IMR-90 (cell line): ENCODE data around the gene GABRA4. TPM values are rescaled to one million over a fixed set of nuclear protein-coding genes. Genes with fewer than 3 reads are reported as not detected.
A peak's percentile ranks its signal among the peaks of the same experiment; 100 is the strongest.

Experiments used
- ATAC-seq: fragments of 200-7000 bp; cut with Tn5 transposase; 2 replicates; pipeline ENCODE4 v1.9.1; 2020; ENCODE audit warnings: low read depth, mild to moderate bottlenecking, moderate library complexity
- BruUV-seq: library from RNA; stranded (reverse); fragments of 400-500 nt; replicated peaks from 2 replicates; lab custom pipeline; 2021; lab: Mats Ljungman, UMichigan
- CTCF ChIA-PET: fragments of 300-600 bp; formaldehyde crosslinking; extraction: SDS; loops from one replicate; lab custom pipeline; 2021; ENCODE audit warnings: antibody characterized with exemption; lab: Yijun Ruan, JAX
- POLR2A ChIA-PET: fragments of 300-600 bp; sonication (Branson Sonifier 250); formaldehyde crosslinking; loops from one replicate; lab custom pipeline; 2022; ENCODE audit warnings: antibody characterized with exemption; ENCODE audit not compliant: unreplicated experiment; lab: Charles Lee
- DNase-seq: peaks from one replicate; pipeline ENCODE4 v3.0.0; 2013
- H2AFZ ChIP-seq: replicated peaks from 2 replicates; pipeline ENCODE3; 2013; ENCODE audit warnings: low read length, mild to moderate bottlenecking; ENCODE audit not compliant: poor library complexity
- H2AK5ac ChIP-seq: 2 replicates; pipeline ENCODE4 v1.6.1; 2013; ENCODE audit warnings: low read depth, low read length, inconsistent platforms
- H2AK9ac ChIP-seq: replicated peaks from 2 replicates; pipeline ENCODE3; 2013; ENCODE audit warnings: mild to moderate bottlenecking, low read depth, low read length, moderate library complexity; ENCODE audit not compliant: poor library complexity
- H2BK120ac ChIP-seq: 2 replicates; pipeline ENCODE4 v1.6.1; 2013; ENCODE audit warnings: low read depth, low read length, inconsistent platforms
- H2BK15ac ChIP-seq: 3 replicates; pipeline ENCODE4 v1.6.1; 2013; ENCODE audit warnings: low read depth, low read length, inconsistent platforms
- H2BK20ac ChIP-seq: 2 replicates; pipeline ENCODE4 v1.6.1; 2013; ENCODE audit warnings: low read depth, mild to moderate bottlenecking, inconsistent platforms, low read length, moderate library complexity
- H2BK5ac ChIP-seq: 2 replicates; pipeline ENCODE4 v1.6.1; 2013; ENCODE audit warnings: mild to moderate bottlenecking, low read depth, low read length, inconsistent platforms; ENCODE audit not compliant: poor library complexity, severe bottlenecking
- H3K14ac ChIP-seq: replicated peaks from 2 replicates; pipeline ENCODE4 v1.6.1; 2013; ENCODE audit warnings: low read depth, low read length, inconsistent platforms
- H3K18ac ChIP-seq: 2 replicates; pipeline ENCODE4 v1.6.1; 2013; ENCODE audit warnings: low read depth, low read length, control low read depth
- H3K23ac ChIP-seq: 2 replicates; pipeline ENCODE4 v1.6.1; 2013; ENCODE audit warnings: low read depth, low read length, inconsistent platforms
- H3K27ac ChIP-seq: 2 replicates; pipeline ENCODE4 v1.5.1; 2013; ENCODE audit warnings: mild to moderate bottlenecking, control low read depth, low read length; ENCODE audit not compliant: insufficient read depth
- H3K27me3 ChIP-seq: 2 replicates; pipeline ENCODE4 v1.6.1; 2013; ENCODE audit warnings: low read length; ENCODE audit not compliant: control insufficient read depth, insufficient read depth
- H3K36me3 ChIP-seq: 2 replicates; pipeline ENCODE4 v1.6.1; 2013; ENCODE audit warnings: low read length, mixed read lengths; ENCODE audit not compliant: control insufficient read depth, insufficient read depth
- H3K4ac ChIP-seq: 2 replicates; pipeline ENCODE4 v1.6.1; 2013; ENCODE audit warnings: low read depth, low read length, inconsistent platforms
- H3K4me1 ChIP-seq: 2 replicates; pipeline ENCODE4 v1.6.1; 2013; ENCODE audit warnings: low read length, mixed read lengths; ENCODE audit not compliant: control insufficient read depth, insufficient read depth
- H3K4me2 ChIP-seq: 2 replicates; pipeline ENCODE4 v1.6.1; 2013; ENCODE audit warnings: low read depth, mild to moderate bottlenecking, control low read depth, low read length, moderate library complexity
- H3K4me3 ChIP-seq: 2 replicates; pipeline ENCODE4 v1.5.1; 2013; ENCODE audit warnings: low read depth, mild to moderate bottlenecking, control low read depth, low read length, moderate library complexity; ENCODE audit not compliant: insufficient read depth
- H3K56ac ChIP-seq: 2 replicates; pipeline ENCODE4 v1.6.1; 2013; ENCODE audit warnings: low read length, inconsistent platforms; ENCODE audit not compliant: insufficient read depth; ENCODE audit errors: extremely low read depth
- H3K79me1 ChIP-seq, 2 experiments: 2 replicates each; pipeline ENCODE4 v1.6.1; 2013; ENCODE audit warnings: low read length in 2 of 2, inconsistent platforms in 1 of 2, low read depth in 1 of 2
- H3K9ac ChIP-seq: 2 replicates; pipeline ENCODE4 v1.6.1; 2013; ENCODE audit warnings: low read depth, low read length, control low read depth
- H3K9me1 ChIP-seq: 2 replicates; pipeline ENCODE4 v1.6.1; 2013; ENCODE audit warnings: low read length, inconsistent platforms; ENCODE audit not compliant: insufficient read depth
- H3K9me3 ChIP-seq: 2 replicates; pipeline ENCODE4 v1.6.1; 2013; ENCODE audit warnings: low read length; ENCODE audit not compliant: control insufficient read depth, insufficient read depth
- H4K20me1 ChIP-seq: 2 replicates; pipeline ENCODE4 v1.6.1; 2013; ENCODE audit warnings: low read length, inconsistent platforms; ENCODE audit not compliant: insufficient read depth
- H4K5ac ChIP-seq: 2 replicates; pipeline ENCODE4 v1.6.1; 2013; ENCODE audit warnings: mild to moderate bottlenecking, low read depth, low read length, control low read depth
- H4K8ac ChIP-seq, 2 experiments: 2 replicates each; pipeline ENCODE4 v1.6.1; 2013; ENCODE audit warnings: low read depth in 2 of 2, low read length in 2 of 2, control low read depth in 1 of 2, inconsistent platforms in 1 of 2
- H4K91ac ChIP-seq: 2 replicates; pipeline ENCODE4 v1.6.1; 2013; ENCODE audit warnings: low read depth, low read length, inconsistent platforms; ENCODE audit not compliant: insufficient read depth
- BHLHE40 ChIP-seq: fragments of 150-350 bp; IDR thresholded peaks from 2 replicates; pipeline ENCODE4 v1.6.1; 2016; ENCODE audit warnings: mild to moderate bottlenecking, low read depth, low read length
- CTCF ChIP-seq: conservative IDR thresholded peaks from 2 replicates; pipeline ENCODE4 v1.5.1; 2012; ENCODE audit warnings: mild to moderate bottlenecking, low read depth, low read length, improper control_type of control experiment
- FOS ChIP-seq: fragments of 150-350 bp; IDR thresholded peaks from 2 replicates; pipeline ENCODE4 v1.6.1; 2016; ENCODE audit warnings: low read depth, low read length
- MAZ ChIP-seq: IDR thresholded peaks from 2 replicates; pipeline ENCODE4 v1.6.1; 2012; ENCODE audit warnings: low read depth, mild to moderate bottlenecking, low read length, improper control_type of control experiment, moderate library complexity, borderline replicate concordance
- RAD21 ChIP-seq: IDR thresholded peaks from 2 replicates; pipeline ENCODE4 v1.6.1; 2012; ENCODE audit warnings: low read length, improper control_type of control experiment
- RCOR1 ChIP-seq: IDR thresholded peaks from 2 replicates; pipeline ENCODE4 v1.6.1; 2012; ENCODE audit warnings: mild to moderate bottlenecking, low read length, improper control_type of control experiment; ENCODE audit not compliant: insufficient replicate concordance
- RFX5 ChIP-seq: IDR thresholded peaks from 2 replicates; pipeline ENCODE4 v1.8.0; 2012; ENCODE audit warnings: low read depth, mild to moderate bottlenecking, low read length, moderate library complexity
- WGBS, 2 experiments: methylation state at CpG; one replicate each; pipeline versions ENCODE4 v1.1.5 to v1.1.7; 2013; ENCODE audit warnings: missing lambda C conversion rate in 2 of 2; ENCODE audit not compliant: insufficient read length in 1 of 2; ENCODE audit errors: extremely low coverage in 2 of 2; 5-methylcytosine and 5-hydroxymethylcytosine counted together
- dilution Hi-C: fragments of 300-500 bp; cut with HindIII; formaldehyde crosslinking; loops from one replicate; pipeline ENCODE4 v1.14.3; 2018; ENCODE audit warnings: low sequenced_read_pairs; ENCODE audit not compliant: unreplicated experiment
- in situ Hi-C: fragments of 300-500 bp; cut with MboI; formaldehyde crosslinking; loops from 3 replicates; pipeline ENCODE4 v1.14.3; 2019; ENCODE audit warnings: low sequenced_read_pairs, inconsistent platforms, mixed read lengths
- intact Hi-C: fragments of 100-400 bp; cut with micrococcal nuclease; formaldehyde crosslinking; loops from 2 replicates; pipeline ENCODE4 v1.10.0; 2022
- polyA plus RNA-seq, 3 experiments: library from polyadenylated mRNA; depleted of rRNA; stranded (reverse); fragments of >200 nt; gene quantifications; 2 replicates each; pipeline ENCODE4 v1.2.3, GENCODE V29; 2012; ENCODE audit warnings: low replicate concordance in 1 of 3
- total RNA-seq: library from RNA; depleted of rRNA; stranded (reverse); fragments of >200 nt; gene quantifications from 2 replicates; pipeline ENCODE4 v1.2.3, GENCODE V29; 2012

The GABRA4 gene
- total and polyA plus RNA-seq, 2 of the 4 experiments (the other 2 are of a cell fraction): 1.1 to 1.8 TPM

GRCh38 chr4:47031011-47031678 is 37.8 kb upstream of the GABRA4 start, which contains the start of gene GABRB1:
TSS of gene GABRB1 (plus strand) at chr4:47031567.
- H3K4ac ChIP-seq: peak within 1 kb of the TSS; percentile 74
- no peaks in the 10 kb centered on the region for H4K20me1 ChIP-seq
- H3K9ac ChIP-seq: peak within 1 kb of the TSS; percentile 37
- H3K4me3 ChIP-seq: peak within 1 kb of the TSS; percentile 58
- H3K27ac ChIP-seq: peak within 1 kb of the TSS; percentile 3; the same call in 1 of the 2 replicates
- H3K27me3 ChIP-seq: no peaks in the 10 kb centered on the region; the same call in 1 of the 2 replicates
- no TSS peak for BruUV-seq
- no peak within 1 kb of the TSS for H4K5ac ChIP-seq
- no peak within 1 kb of the TSS for H3K18ac ChIP-seq
- H3K9me1 ChIP-seq: no peaks in the 10 kb centered on the region
- peak within 1 kb of the TSS; percentile 99 for H2AFZ ChIP-seq
- peak within 1 kb of the TSS; percentile 100 for H3K4me2 ChIP-seq
- H3K9me3 ChIP-seq: no peaks in the 10 kb centered on the region
- peak within 1 kb of the TSS; percentile 79 for H2BK120ac ChIP-seq
- H2BK15ac ChIP-seq: no peak within 1 kb of the TSS; the same call in 2 of the 3 replicates
- WGBS, 2 experiments: 0% methylated on average over 6 of the region's 20 CpGs; no CpG with 5 or more reads in 1 of the 2 experiments
- peaks cover 0 to 13% of the 10 kb centered on the region in 2 experiments; a peak in 1 of 4 replicates for H3K79me1 ChIP-seq
- peak within 1 kb of the TSS; percentile 32; the same call in 1 of the 2 replicates for H3K23ac ChIP-seq
- in situ Hi-C loops: no loop called here
- intact Hi-C loops: loop anchor here (5.0 kb wide), 1 partner anchor 351 kb away; no protein-coding TSS in a partner anchor
- peak within 1 kb of the TSS in 1 of 2 experiments; percentile 72; a peak in 1 of 4 replicates for H4K8ac ChIP-seq
- H3K14ac ChIP-seq: peak within 1 kb of the TSS; percentile 85
- no peaks in the 10 kb centered on the region for H3K4me1 ChIP-seq
- H3K36me3 ChIP-seq: no peaks in the 10 kb centered on the region
- ChIA-PET POLR2A (no interaction called here), CTCF (no interaction called here)
- ATAC-seq (peak; percentile 72), DNase-seq (peak; percentile 61)
- TF ChIP-seq CTCF (no peak), RFX5 (no peak), BHLHE40 (no peak), MAZ (no peak), RCOR1 (no peak), FOS (no peak), RAD21 (no peak)
- H2AK5ac ChIP-seq: peak within 1 kb of the TSS; percentile 23; the same call in 1 of the 2 replicates
- peak within 1 kb of the TSS; percentile 98 for H2AK9ac ChIP-seq
- peak within 1 kb of the TSS; percentile 71 for H2BK20ac ChIP-seq
- dilution Hi-C loops: no loop called here
- peak within 1 kb of the TSS; percentile 19 for H4K91ac ChIP-seq
- peak within 1 kb of the TSS; percentile 12; the same call in 1 of the 2 replicates for H3K56ac ChIP-seq
- peak within 1 kb of the TSS; percentile 6 for H2BK5ac ChIP-seq
